Measurements from ENCODE around the gene PNMT. TPM values are rescaled to one million over a fixed set of nuclear protein-coding genes. Genes with fewer than 3 reads are reported as not detected.

Gene PNMT
- polyA plus RNA-seq, 1 of the 3 experiments (the other 2 are of a cell fraction), result 0.07 TPM

GRCh38 chr17:39688475-39688835, 20.2 kb downstream of the PNMT start:
- CTCF ChIA-PET, result interaction anchor here (0.8 to 2.2 kb wide), 9 partner anchors 8 to 66 kb away, joined by 3 to 10 read pairs (median 5); no protein-coding TSS in a partner anchor
- Histone ChIP-seq H3K4me1 (ENCODE audit: control insufficient read depth in 1 of 2, insufficient read depth in 2 of 2, low read depth in 1 of 2, low read length in 1 of 2) (peaks cover 0 to 13% of the 10 kb centered on the region in 2 experiments; a peak in 2 of 4 replicates), H3K9me2 (no peaks in the 10 kb centered on the region), H3K9me3 (no peaks in the 10 kb centered on the region), H3K9ac (peak overlapping the region; percentile 49; the same call in 1 of the 2 replicates), H3K79me2 (ENCODE audit: insufficient read depth) (no peaks in the 10 kb centered on the region), H3K4me2 (peak overlapping the region; percentile 86), H3K36me3 (replicated peaks in 1 of 2; ENCODE audit: control insufficient read depth in 1 of 2, insufficient read depth in 2 of 2, low read length in 1 of 2) (no peaks in the 10 kb centered on the region), H3K4me3 (ENCODE audit: low read depth in 2 of 2, low read length in 1 of 2) (peak overlapping the region; percentile 61 to 78), H3F3A (replicated peaks; ENCODE audit: insufficient read depth) (peaks cover 15% of the 10 kb centered on the region), H4K20me1 (ENCODE audit: insufficient read depth) (no peaks in the 10 kb centered on the region), H2AFZ (ENCODE audit: low read depth) (peak overlapping the region; percentile 99), H3K27me3 (ENCODE audit: insufficient read depth) (no peaks in the 10 kb centered on the region), H3K27ac (ENCODE audit: low read depth in 2 of 2, low read length in 1 of 2) (peak overlapping the region; percentile 84 to 98)
- TF ChIP-seq MEF2A (IDR thresholded peaks at IDR 0.05; ENCODE audit: borderline replicate concordance, low read depth) (no peak), ELF1 (IDR thresholded peaks at IDR 0.05) (no peak), PBX3 (IDR thresholded peaks at IDR 0.05) (no peak), NFIC (IDR thresholded peaks at IDR 0.05; ENCODE audit: borderline replicate concordance) (no peak), NRF1 (IDR thresholded peaks at IDR 0.05; ENCODE audit: low read depth, low read length) (no peak), USF1 (IDR thresholded peaks at IDR 0.05; ENCODE audit: borderline replicate concordance, low read depth) (no peak)
- no peak for DNase-seq
- WGBS (ENCODE audit: low lambda C conversion rate), result 74% methylated on average over 6 of the region's 6 CpGs
- POLR2A ChIA-PET, result interaction anchor here (0.9 to 1.5 kb wide), 5 partner anchors 9 to 20 kb away, joined by 3 to 7 read pairs (median 4); partner anchors contain the start of gene PNMT

- 78% methylated on average over 3 of the region's 3 CpGs for WGBS (ENCODE audit: low lambda C conversion rate)
- TF ChIP-seq EZH2phosphoT487 (IDR thresholded peaks at IDR 0.05; ENCODE audit: borderline replicate concordance, low read depth), result no peak
- no peak for TF ChIP-seq RFX5 (IDR thresholded peaks at IDR 0.05; ENCODE audit: low read length)
- no peak for TF ChIP-seq JUND (IDR thresholded peaks at IDR 0.05)
- TF ChIP-seq RXRA (IDR thresholded peaks at IDR 0.05; ENCODE audit: borderline replicate concordance, low read depth), result no peak
- no peak for TF ChIP-seq EP300 (IDR thresholded peaks at IDR 0.05; ENCODE audit: borderline replicate concordance in 1 of 2, low read depth in 1 of 2, low read length in 1 of 2)
- no peak for TF ChIP-seq USF1 (IDR thresholded peaks at IDR 0.05; ENCODE audit: borderline replicate concordance, low read depth)
- no peak for TF ChIP-seq MAX (IDR thresholded peaks at IDR 0.05; ENCODE audit: low read depth)
- TF ChIP-seq RAD21 (IDR thresholded peaks at IDR 0.05; ENCODE audit: low read length), result no peak
- no peak for TF ChIP-seq SMC3 (IDR thresholded peaks at IDR 0.05; ENCODE audit: low read depth, low read length)
- no peak for TF ChIP-seq ELF1 (IDR thresholded peaks at IDR 0.05)
- TF ChIP-seq SIN3A (IDR thresholded peaks at IDR 0.05; ENCODE audit: borderline replicate concordance, low read depth, low read length), result no peak
- TF ChIP-seq NFIC (IDR thresholded peaks at IDR 0.05; ENCODE audit: borderline replicate concordance), result no peak
- no peak for TF ChIP-seq FOSL2 (IDR thresholded peaks at IDR 0.05; ENCODE audit: borderline replicate concordance, low read depth)
- no peak for TF ChIP-seq IRF3 (IDR thresholded peaks at IDR 0.05; ENCODE audit: low read depth, low read length)
- no peak for TF ChIP-seq YY1 (IDR thresholded peaks at IDR 0.05; ENCODE audit: low read depth)
- no peak for TF ChIP-seq GABPA (IDR thresholded peaks at IDR 0.05; ENCODE audit: low read depth)
- POLR2A ChIA-PET, result no interaction called here
These were observed 20.7 kb downstream of the PNMT start for GRCh38 chr17:39688945-39689344.

More at GRCh38 chr17:39688945-39689344, 20.7 kb downstream of the PNMT start:
- Histone ChIP-seq H3K9ac (no peak overlapping the region), H3K27ac (ENCODE audit: low read depth in 2 of 2, low read length in 1 of 2) (no peak overlapping the region), H3F3A (replicated peaks; ENCODE audit: insufficient read depth) (peaks cover 15% of the 10 kb centered on the region), H2AFZ (ENCODE audit: low read depth) (peak overlapping the region; percentile 99; the same call in 1 of the 2 replicates), H3K4me3 (ENCODE audit: low read depth in 2 of 2, low read length in 1 of 2) (peak overlapping the region; percentile 61 to 78; a peak in 1 of 4 replicates), H3K9me2 (no peaks in the 10 kb centered on the region), H4K20me1 (ENCODE audit: insufficient read depth) (no peaks in the 10 kb centered on the region), H3K4me1 (ENCODE audit: control insufficient read depth in 1 of 2, insufficient read depth in 2 of 2, low read depth in 1 of 2, low read length in 1 of 2) (peaks cover 0 to 13% of the 10 kb centered on the region in 2 experiments; a peak in 2 of 4 replicates), H3K9me3 (no peaks in the 10 kb centered on the region), H3K36me3 (replicated peaks in 1 of 2; ENCODE audit: control insufficient read depth in 1 of 2, insufficient read depth in 2 of 2, low read length in 1 of 2) (no peaks in the 10 kb centered on the region), H3K4me2 (peak overlapping the region; percentile 86), H3K79me2 (ENCODE audit: insufficient read depth) (no peaks in the 10 kb centered on the region), H3K27me3 (ENCODE audit: insufficient read depth) (no peaks in the 10 kb centered on the region)
- DNase-seq, result no peak
- CTCF ChIA-PET, result interaction anchor here (0.8 to 2.2 kb wide), 3 partner anchors 8 to 65 kb away, joined by 3 to 10 read pairs (median 4); no protein-coding TSS in a partner anchor
